Measurements from ENCODE around the gene RMRP. TPM values are rescaled to one million over a fixed set of nuclear protein-coding genes. Genes with fewer than 3 reads are reported as not detected.

RMRP gene
- total and polyA plus RNA-seq, 12 donors = 885 to 23,366 (median 6,693) TPM; not detected in 1

DNA sequence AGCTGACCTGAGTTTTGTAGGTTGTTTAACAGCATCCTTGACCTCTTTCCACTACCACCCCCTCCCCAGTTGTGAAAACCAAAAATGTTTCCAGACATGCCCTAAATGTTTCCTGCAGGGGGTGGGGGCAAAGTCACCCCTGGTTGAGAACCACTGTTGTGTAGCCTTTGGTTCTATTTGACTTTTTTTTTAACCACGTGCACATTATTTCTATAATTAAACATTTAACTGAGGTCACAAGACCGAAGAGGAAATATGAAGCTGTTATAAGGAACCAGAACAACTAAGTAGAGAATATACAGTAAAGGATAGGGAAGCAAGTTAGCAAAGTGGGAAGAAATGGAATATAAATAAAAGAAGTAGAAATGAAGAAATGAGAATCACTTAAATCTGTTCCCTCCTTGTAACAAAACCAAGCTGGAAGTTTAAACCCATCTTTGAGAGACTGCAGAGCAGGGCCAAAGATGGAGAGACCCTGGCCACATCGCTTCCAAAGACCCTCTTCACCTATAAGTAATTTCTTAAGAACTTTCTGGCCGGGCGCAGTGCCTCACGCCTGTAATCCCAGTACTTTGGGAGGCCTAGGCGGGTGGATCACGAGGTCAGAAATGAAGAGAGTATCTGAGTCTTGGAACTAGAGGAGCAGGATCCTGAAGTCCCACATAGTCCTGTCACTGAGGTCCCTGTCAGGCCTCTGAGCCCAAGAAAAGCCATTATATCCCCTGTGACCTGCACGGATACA is 21.5 kb downstream of the RMRP start:
- H3K4me1 ChIP-seq (replicated peaks in 1 of 2) = peaks cover 8 to 35% of the 10 kb centered on the region in 2 donors
- H3K9me3 ChIP-seq (replicated peaks in 1 of 3) = no peaks in the 10 kb centered on the region
- intact Hi-C loops (cut with DNase I) = no loop called here
- peak overlapping the region in 4 of 5 donors; percentile 63 to 83 (median 76) for H3K27ac ChIP-seq
- WGBS, 4 donors = 72 to 75% (median 73%) methylated on average over 9 of the region's 9 CpGs
- H3K4me3 ChIP-seq = no peak overlapping the region
- DNase-seq = peak in 1 of 7 donors; percentile 48
- TF ChIP-seq, protein P1, sequence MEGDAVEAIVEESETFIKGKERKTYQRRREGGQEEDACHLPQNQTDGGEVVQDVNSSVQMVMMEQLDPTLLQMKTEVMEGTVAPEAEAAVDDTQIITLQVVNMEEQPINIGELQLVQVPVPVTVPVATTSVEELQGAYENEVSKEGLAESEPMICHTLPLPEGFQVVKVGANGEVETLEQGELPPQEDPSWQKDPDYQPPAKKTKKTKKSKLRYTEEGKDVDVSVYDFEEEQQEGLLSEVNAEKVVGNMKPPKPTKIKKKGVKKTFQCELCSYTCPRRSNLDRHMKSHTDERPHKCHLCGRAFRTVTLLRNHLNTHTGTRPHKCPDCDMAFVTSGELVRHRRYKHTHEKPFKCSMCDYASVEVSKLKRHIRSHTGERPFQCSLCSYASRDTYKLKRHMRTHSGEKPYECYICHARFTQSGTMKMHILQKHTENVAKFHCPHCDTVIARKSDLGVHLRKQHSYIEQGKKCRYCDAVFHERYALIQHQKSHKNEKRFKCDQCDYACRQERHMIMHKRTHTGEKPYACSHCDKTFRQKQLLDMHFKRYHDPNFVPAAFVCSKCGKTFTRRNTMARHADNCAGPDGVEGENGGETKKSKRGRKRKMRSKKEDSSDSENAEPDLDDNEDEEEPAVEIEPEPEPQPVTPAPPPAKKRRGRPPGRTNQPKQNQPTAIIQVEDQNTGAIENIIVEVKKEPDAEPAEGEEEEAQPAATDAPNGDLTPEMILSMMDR (IDR thresholded peaks at IDR 0.05) = no peak
- no peak for TF ChIP-seq POLR2A (IDR thresholded peaks at IDR 0.05)
- H3K36me3 ChIP-seq (replicated peaks in 1 of 2) = no peaks in the 10 kb centered on the region
- no peaks in the 10 kb centered on the region for H3K27me3 ChIP-seq

DNA sequence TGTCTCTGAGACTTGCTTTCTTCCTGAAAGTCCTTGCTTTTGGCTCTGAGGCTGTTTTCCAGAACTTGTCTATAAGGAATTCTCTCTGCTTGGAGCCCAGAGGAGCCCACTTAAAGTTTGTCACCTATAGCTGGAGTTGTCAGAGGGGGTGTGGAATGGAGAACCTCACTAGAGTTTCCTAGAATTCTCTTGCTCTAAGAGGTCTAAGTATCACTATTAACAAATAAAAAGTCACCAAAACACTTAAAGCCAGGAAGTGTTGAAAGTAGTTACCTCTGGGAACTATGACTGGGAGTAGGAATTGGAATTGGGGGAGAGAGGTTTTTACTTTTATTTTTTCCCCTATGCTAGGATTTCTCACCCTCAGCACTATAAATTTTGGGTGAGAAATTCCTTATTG is 22.1 kb downstream of the RMRP start:
- no peak overlapping the region for H3K4me3 ChIP-seq
- H3K36me3 ChIP-seq (replicated peaks in 1 of 2) = no peaks in the 10 kb centered on the region
- intact Hi-C loops (cut with DNase I) = no loop called here
- no peaks in the 10 kb centered on the region for H3K27me3 ChIP-seq
- DNase-seq = no peak
- peaks cover 8 to 35% of the 10 kb centered on the region in 2 donors for H3K4me1 ChIP-seq (replicated peaks in 1 of 2)
- H3K9me3 ChIP-seq (replicated peaks in 1 of 3) = no peaks in the 10 kb centered on the region
- peak overlapping the region; percentile 23 to 83 (median 73) for H3K27ac ChIP-seq
- TF ChIP-seq, protein P1 (IDR thresholded peaks at IDR 0.05) = no peak
- TF ChIP-seq POLR2A (IDR thresholded peaks at IDR 0.05) = no peak

DNA sequence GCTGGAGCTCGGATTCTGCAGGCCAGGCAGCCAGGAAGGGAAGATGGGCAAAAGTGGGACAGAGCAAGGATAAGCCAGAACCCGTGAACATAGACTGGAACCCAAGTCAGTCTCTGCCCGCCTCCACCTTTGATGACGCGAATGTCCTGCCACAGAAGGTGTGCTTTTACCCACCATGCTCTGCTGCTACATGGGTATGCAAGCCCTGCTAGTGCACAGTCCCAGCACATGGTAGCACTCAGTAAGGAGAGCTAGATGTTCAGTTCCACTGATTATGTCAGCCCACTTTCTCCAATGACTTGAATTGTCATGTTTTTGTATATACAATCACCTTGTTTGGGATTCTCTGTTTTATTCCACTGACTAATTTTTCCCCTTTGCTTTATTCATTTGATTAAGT is 28.2 kb downstream of the RMRP start:
- no peaks in the 10 kb centered on the region for H3K9me3 ChIP-seq (replicated peaks in 1 of 3)
- no peaks in the 10 kb centered on the region for H3K4me1 ChIP-seq (replicated peaks in 1 of 2)
- H3K27me3 ChIP-seq = no peaks in the 10 kb centered on the region
- no peak overlapping the region for H3K27ac ChIP-seq
- 85 to 92% (median 88%) methylated on average over 5 of the region's 5 CpGs for WGBS, 4 donors
- intact Hi-C loops (cut with DNase I) = no loop called here
- H3K4me3 ChIP-seq = no peak overlapping the region
- DNase-seq = no peak
- TF ChIP-seq, protein P1 (IDR thresholded peaks at IDR 0.05) = no peak
- TF ChIP-seq POLR2A (IDR thresholded peaks at IDR 0.05) = no peak
- H3K36me3 ChIP-seq (replicated peaks in 1 of 2) = no peaks in the 10 kb centered on the region

DNA sequence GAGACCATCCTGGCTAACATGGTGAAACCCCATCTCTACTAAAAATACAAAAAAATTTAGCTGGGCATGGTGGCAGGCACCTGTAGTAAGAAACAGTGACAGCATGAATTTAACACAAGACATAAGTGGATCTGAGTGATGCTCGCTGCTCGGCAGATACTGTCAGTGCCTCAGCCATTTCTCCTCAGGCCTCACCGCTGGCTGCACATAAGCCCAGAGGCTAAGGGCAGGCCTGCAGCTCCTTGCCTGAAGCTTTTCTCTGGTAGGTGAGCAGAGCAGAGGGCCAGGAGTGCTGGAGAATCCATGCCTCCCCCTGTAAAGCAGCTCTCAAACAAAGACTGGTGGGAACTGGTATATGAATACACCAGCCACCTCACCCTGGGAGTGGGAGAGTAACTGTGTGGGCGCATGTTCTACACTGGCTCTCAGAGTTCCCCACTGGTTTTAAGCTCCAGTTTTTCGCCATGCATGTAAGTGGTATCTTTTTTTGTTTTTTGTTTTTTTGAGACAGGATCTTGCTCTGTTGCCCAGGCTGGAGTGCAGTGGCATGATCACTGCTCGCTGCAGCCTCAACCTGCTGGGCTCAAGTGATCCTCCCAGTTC is 29.3 kb downstream of the RMRP start:
- DNase-seq = no peak
- H3K4me1 ChIP-seq (replicated peaks in 1 of 2) = no peaks in the 10 kb centered on the region
- no peak overlapping the region for H3K27ac ChIP-seq
- intact Hi-C loops (cut with DNase I) = no loop called here
- no peak overlapping the region for H3K4me3 ChIP-seq
- no peaks in the 10 kb centered on the region for H3K36me3 ChIP-seq (replicated peaks in 1 of 2)
- no peaks in the 10 kb centered on the region for H3K9me3 ChIP-seq (replicated peaks in 1 of 3)
- TF ChIP-seq, protein P1 (IDR thresholded peaks at IDR 0.05) = no peak
- no peak for TF ChIP-seq POLR2A (IDR thresholded peaks at IDR 0.05)
- H3K27me3 ChIP-seq = no peaks in the 10 kb centered on the region
- 82 to 97% (median 94%) methylated on average over 6 of the region's 6 CpGs for WGBS, 4 donors
